ENCODE measurements around the gene PLEKHJ1.

The PLEKHJ1 gene

DNA sequence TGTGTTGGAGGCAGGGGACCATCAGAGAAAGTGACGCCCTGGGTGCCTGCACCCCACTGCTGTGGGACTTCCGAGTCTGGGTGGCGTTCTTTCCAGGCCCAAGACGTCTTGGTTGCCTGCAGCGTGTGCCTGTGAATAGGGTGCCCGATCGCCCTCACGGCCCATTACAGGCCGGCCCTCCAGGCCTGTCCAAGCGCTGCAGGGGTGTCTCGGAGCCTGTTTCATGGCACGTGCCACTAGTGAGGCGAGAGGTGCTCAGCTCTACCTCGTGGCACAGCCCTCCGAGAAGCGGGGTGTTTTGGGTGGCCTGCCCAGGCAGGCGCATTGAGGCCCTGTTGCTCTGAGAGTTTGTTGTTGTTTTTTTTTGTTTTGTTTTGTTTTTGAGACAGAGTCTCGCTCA lies 42.3 kb downstream of the PLEKHJ1 start:
- Mint-ChIP-seq H3K27me3 (no peaks in the 10 kb centered on the region), H3K4me1 (ENCODE audit: low read depth in 2 of 2) (peaks cover 5 to 12% of the 10 kb centered on the region in 2 donors), H3K27ac (no peak overlapping the region), H3K9me3 (no peaks in the 10 kb centered on the region), H3K36me3 (ENCODE audit: insufficient read depth) (peaks cover 26% of the 10 kb centered on the region), H3K4me3 (no peak overlapping the region)
- no peak for DNase-seq
- no peak for ATAC-seq (replicated peaks)

DNA sequence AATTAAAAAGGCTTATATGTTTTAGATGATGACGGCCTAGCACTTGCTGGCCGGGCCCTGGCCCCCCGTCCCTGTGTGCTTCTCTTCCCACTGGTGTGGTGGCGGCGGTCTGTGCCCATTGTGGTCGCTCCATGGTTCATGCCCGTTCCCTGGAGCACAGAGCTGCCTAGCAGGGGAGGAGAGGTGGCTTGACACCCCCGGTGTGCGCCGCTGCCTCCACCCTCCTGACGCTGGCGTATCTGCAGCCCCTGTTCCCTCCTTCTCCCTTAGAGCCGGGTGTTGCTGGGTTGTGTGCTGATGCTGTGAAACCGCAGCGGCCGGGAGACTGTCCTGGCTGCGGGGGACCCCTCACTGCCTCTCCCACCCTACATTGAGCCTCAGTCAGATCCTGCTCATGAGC lies 43.3 kb downstream of the PLEKHJ1 start:
- Mint-ChIP-seq H3K27me3 (no peaks in the 10 kb centered on the region), H3K4me3 (no peak overlapping the region), H3K4me1 (ENCODE audit: low read depth in 2 of 2) (peaks cover 1 to 9% of the 10 kb centered on the region in 2 donors), H3K27ac (peak overlapping the region in 1 of 2 donors; percentile 15), H3K36me3 (ENCODE audit: insufficient read depth) (peaks cover 31% of the 10 kb centered on the region), H3K9me3 (no peaks in the 10 kb centered on the region)
- ATAC-seq (replicated peaks): no peak
- DNase-seq: no peak

GRCh38 chr19:2191456-2192310 lies 44.4 kb downstream of the PLEKHJ1 start:
- no peak for DNase-seq
- ATAC-seq (replicated peaks): no peak
- H3K27ac Mint-ChIP-seq: peak overlapping the region; percentile 44 to 51
- peaks cover 37% of the 10 kb centered on the region for H3K36me3 Mint-ChIP-seq (ENCODE audit: insufficient read depth)
- H3K4me3 Mint-ChIP-seq: no peak overlapping the region
- H3K4me1 Mint-ChIP-seq (ENCODE audit: low read depth in 2 of 2): peaks cover 5 to 8% of the 10 kb centered on the region in 2 donors
- H3K27me3 Mint-ChIP-seq: no peaks in the 10 kb centered on the region
- no peaks in the 10 kb centered on the region for H3K9me3 Mint-ChIP-seq

- Mint-ChIP-seq H3K4me3 (no peak overlapping the region), H3K36me3 (ENCODE audit: insufficient read depth) (peaks cover 42% of the 10 kb centered on the region), H3K9me3 (no peaks in the 10 kb centered on the region), H3K27ac (peak overlapping the region in 1 of 2 donors; percentile 51), H3K27me3 (no peaks in the 10 kb centered on the region), H3K4me1 (ENCODE audit: low read depth in 2 of 2) (peaks cover 5 to 7% of the 10 kb centered on the region in 2 donors)
- DNase-seq (no peak), ATAC-seq (replicated peaks) (no peak)
These were observed 45.2 kb downstream of the PLEKHJ1 start for GRCh38 chr19:2190848-2191455.

GRCh38 chr19:2189880-2190279 lies 46.2 kb downstream of the PLEKHJ1 start:
- Mint-ChIP-seq H3K36me3 (ENCODE audit: insufficient read depth) (peaks cover 43% of the 10 kb centered on the region), H3K4me1 (ENCODE audit: low read depth in 2 of 2) (peaks cover 5 to 9% of the 10 kb centered on the region in 2 donors), H3K27me3 (no peaks in the 10 kb centered on the region), H3K27ac (no peak overlapping the region), H3K9me3 (no peaks in the 10 kb centered on the region), H3K4me3 (no peak overlapping the region)
- no peak for DNase-seq
- ATAC-seq (replicated peaks): no peak

DNA sequence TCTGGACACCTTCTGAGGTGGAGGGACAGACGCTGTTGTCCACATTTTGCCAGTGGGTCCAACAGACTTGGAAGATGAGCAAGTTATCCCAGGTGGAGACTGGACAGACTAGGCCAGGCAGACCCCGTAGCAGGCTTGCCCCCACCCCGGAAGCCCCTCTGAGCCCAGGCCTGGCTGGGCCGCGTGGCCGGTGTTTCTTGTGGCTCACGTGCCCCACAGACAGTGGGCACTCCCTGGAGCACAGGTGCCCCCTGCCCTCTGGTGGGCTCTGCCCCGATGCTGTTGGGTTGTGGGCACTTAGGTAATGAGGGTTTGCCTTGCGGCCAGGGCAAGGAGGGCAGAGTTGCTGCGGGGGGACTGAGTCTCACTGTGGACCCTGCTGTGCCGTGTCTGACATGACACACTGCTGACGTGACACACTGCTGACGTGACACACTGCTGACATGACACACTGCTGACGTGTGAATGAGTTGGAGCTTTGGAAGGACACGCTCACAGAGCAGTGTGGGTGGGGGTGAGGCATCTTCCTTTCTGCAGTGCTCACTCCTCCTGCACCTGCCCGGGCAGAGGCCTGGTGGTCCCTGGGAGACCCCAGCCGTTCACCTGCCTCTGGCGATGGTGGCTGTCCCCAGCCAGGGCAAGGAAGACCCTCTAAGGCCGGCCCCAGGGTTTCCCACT lies 47.3 kb downstream of the PLEKHJ1 start:
- Mint-ChIP-seq H3K9me3 (no peaks in the 10 kb centered on the region), H3K4me3 (no peak overlapping the region), H3K36me3 (ENCODE audit: insufficient read depth) (peaks cover 48% of the 10 kb centered on the region), H3K27ac (peak overlapping the region in 1 of 2 donors; percentile 8), H3K27me3 (no peaks in the 10 kb centered on the region), H3K4me1 (ENCODE audit: low read depth in 2 of 2) (peaks cover 8 to 15% of the 10 kb centered on the region in 2 donors)
- DNase-seq: no peak
- no peak for ATAC-seq (replicated peaks)

GRCh38 chr19:2187159-2187558 lies 49.0 kb downstream of the PLEKHJ1 start:
- Mint-ChIP-seq H3K4me1 (ENCODE audit: low read depth in 2 of 2) (peaks cover 12 to 19% of the 10 kb centered on the region in 2 donors), H3K36me3 (ENCODE audit: insufficient read depth) (peaks cover 42% of the 10 kb centered on the region), H3K9me3 (no peaks in the 10 kb centered on the region), H3K27me3 (no peaks in the 10 kb centered on the region), H3K4me3 (no peak overlapping the region), H3K27ac (peak overlapping the region; percentile 22 to 46)
- ATAC-seq (replicated peaks) (no peak), DNase-seq (no peak)

- no peaks in the 10 kb centered on the region for H3K27me3 Mint-ChIP-seq
- no peak overlapping the region for H3K4me3 Mint-ChIP-seq
- H3K27ac Mint-ChIP-seq: peak overlapping the region in 1 of 2 donors; percentile 77
- peaks cover 12 to 20% of the 10 kb centered on the region in 2 donors for H3K4me1 Mint-ChIP-seq (ENCODE audit: low read depth in 2 of 2)
- no peaks in the 10 kb centered on the region for H3K9me3 Mint-ChIP-seq
- no peak for ATAC-seq (replicated peaks)
- H3K36me3 Mint-ChIP-seq (ENCODE audit: insufficient read depth): peaks cover 46% of the 10 kb centered on the region
- no peak for DNase-seq
These were observed 49.9 kb downstream of the PLEKHJ1 start for GRCh38 chr19:2186071-2186846.

GRCh38 chr19:2185734-2186070 lies 50.4 kb downstream of the PLEKHJ1 start:
- H3K27me3 Mint-ChIP-seq: no peaks in the 10 kb centered on the region
- H3K27ac Mint-ChIP-seq: peak overlapping the region in 1 of 2 donors; percentile 77
- H3K4me1 Mint-ChIP-seq (ENCODE audit: low read depth in 2 of 2): peaks cover 12 to 24% of the 10 kb centered on the region in 2 donors
- H3K36me3 Mint-ChIP-seq (ENCODE audit: insufficient read depth): peaks cover 43% of the 10 kb centered on the region
- ATAC-seq (replicated peaks): no peak
- H3K9me3 Mint-ChIP-seq: no peaks in the 10 kb centered on the region
- H3K4me3 Mint-ChIP-seq: no peak overlapping the region
- DNase-seq: no peak

GRCh38 chr19:2184422-2184975 lies 51.6 kb downstream of the PLEKHJ1 start:
- H3K9me3 Mint-ChIP-seq: no peaks in the 10 kb centered on the region
- peaks cover 45% of the 10 kb centered on the region for H3K36me3 Mint-ChIP-seq (ENCODE audit: insufficient read depth)
- H3K4me3 Mint-ChIP-seq: no peak overlapping the region
- H3K27ac Mint-ChIP-seq: peak overlapping the region in 1 of 2 donors; percentile 46
- ATAC-seq (replicated peaks) (no peak), DNase-seq (no peak)
- no peaks in the 10 kb centered on the region for H3K27me3 Mint-ChIP-seq
- H3K4me1 Mint-ChIP-seq (ENCODE audit: low read depth in 2 of 2): peaks cover 17 to 30% of the 10 kb centered on the region in 2 donors

All from effector memory CD8-positive, alpha-beta T cell (primary cell).